RWPE1 (cell line): ENCODE measurements around the gene STK32A.

Source experiments
- CTCF ChIA-PET: fragments of 350-600 bp; sonication (Branson Sonifier 250); formaldehyde crosslinking; extraction: SDS; loops from one replicate; lab custom pipeline; 2021; lab: Yijun Ruan, JAX
- POLR2A ChIA-PET: fragments of 400-600 bp; formaldehyde crosslinking; extraction: SDS; loops from one replicate; lab custom pipeline; 2020; ENCODE audit warnings: antibody characterized with exemption; ENCODE audit not compliant: low non-redundant PET; lab: Yijun Ruan, JAX
- DNase-seq: peaks from one replicate; pipeline ENCODE4 v3.0.0; 2012; ENCODE audit warnings: low spot score
- H3K27ac ChIP-seq: fragments of 450-650 bp; 2 replicates; pipeline ENCODE4 v1.5.1; 2017
- TF ChIP-seq, protein P1 (sequence below): fragments of 450-650 bp; conservative IDR thresholded peaks from 2 replicates; pipeline ENCODE4 v1.5.1; 2017; ENCODE audit warnings: low read depth, mild to moderate bottlenecking

The STK32A gene

DNA sequence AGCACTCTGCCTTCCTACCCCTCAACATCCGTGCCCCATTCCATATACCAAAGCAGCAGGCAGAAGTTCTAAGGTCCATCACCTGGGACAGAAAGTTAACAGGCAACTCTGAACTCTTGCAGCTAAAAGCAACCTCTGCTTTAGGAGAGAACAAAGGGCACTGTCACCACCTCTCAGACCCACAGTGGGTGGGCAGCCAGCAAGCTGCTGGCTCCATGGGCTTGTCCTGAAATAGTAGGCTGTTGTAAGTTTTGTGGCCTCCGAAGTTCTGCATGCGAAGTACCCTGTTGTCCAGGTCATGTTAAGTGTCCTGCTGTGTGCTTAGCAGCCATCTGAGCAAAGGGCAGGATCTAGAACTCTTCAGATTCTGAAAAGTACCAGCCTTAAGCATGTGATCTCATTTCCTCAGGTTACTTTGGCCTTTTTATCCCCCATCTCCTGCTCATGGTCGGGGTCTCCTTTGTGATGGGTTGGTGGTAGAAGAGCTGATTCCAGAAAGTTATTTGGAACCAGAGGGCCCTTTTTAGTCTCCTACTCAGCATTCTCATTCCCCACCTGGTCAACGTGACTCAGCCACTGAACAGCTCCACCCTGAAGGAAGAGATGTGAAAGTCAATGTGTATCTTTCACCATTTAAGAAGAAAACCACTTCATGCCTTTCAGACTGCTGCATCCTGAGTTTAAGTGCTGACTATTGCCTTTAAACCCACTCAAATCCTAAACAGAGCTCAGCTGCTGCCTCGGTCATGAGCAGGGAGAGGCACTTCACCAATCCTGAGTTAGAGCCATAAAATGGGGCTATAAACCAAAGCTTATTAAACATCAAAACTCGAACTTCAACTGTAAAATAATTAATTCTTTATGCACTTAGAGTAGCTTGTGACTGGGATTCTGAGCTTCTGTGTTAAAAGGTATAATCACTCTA lies 153.6 kb downstream of the STK32A start:
- no peak overlapping the region for H3K27ac ChIP-seq
- ChIA-PET POLR2A (no interaction called here), CTCF (interaction anchor here (0.5 to 1.5 kb wide), 3 partner anchors 19 to 130 kb away, joined by 3 to 6 read pairs (median 4); no protein-coding TSS in a partner anchor)
- no peak for DNase-seq
- TF ChIP-seq, protein P1, sequence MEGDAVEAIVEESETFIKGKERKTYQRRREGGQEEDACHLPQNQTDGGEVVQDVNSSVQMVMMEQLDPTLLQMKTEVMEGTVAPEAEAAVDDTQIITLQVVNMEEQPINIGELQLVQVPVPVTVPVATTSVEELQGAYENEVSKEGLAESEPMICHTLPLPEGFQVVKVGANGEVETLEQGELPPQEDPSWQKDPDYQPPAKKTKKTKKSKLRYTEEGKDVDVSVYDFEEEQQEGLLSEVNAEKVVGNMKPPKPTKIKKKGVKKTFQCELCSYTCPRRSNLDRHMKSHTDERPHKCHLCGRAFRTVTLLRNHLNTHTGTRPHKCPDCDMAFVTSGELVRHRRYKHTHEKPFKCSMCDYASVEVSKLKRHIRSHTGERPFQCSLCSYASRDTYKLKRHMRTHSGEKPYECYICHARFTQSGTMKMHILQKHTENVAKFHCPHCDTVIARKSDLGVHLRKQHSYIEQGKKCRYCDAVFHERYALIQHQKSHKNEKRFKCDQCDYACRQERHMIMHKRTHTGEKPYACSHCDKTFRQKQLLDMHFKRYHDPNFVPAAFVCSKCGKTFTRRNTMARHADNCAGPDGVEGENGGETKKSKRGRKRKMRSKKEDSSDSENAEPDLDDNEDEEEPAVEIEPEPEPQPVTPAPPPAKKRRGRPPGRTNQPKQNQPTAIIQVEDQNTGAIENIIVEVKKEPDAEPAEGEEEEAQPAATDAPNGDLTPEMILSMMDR = no peak

DNA sequence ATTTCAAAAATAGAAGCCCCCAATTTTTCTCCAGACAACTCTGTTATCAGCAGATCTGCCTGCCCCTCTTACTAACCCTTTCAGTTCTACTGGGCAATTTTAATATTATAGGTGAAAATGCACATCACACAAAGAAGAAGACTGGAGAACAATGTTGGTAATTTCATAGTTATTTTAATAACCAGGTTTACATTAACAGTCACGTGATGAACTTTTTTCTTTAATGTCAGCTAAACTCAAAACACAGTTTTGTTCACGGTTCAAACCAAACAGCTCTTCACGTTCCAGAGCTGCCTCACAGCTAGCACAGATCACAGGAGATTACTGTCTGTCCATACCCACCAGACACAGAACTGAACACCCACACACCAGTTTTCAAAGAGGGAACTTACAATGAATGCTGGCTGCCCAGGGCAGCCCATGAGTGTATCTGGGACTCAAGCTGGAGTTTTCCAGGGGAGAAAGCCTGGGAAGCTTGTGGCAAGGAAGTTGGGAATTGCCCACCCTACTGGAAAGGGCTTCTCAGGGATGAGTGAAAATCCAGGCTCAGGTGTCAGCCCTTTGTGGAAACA lies 155.9 kb downstream of the STK32A start:
- no peak for DNase-seq
- POLR2A ChIA-PET = interaction anchor here (0.6 kb wide), 1 partner anchor 83 kb away, joined by 9 read pairs; no protein-coding TSS in a partner anchor
- TF ChIP-seq, protein P1 = no peak
- H3K27ac ChIP-seq = no peak overlapping the region
- CTCF ChIA-PET = interaction anchor here (0.6 kb wide), 1 partner anchor 237 kb away, joined by 6 read pairs; no protein-coding TSS in a partner anchor

DNA sequence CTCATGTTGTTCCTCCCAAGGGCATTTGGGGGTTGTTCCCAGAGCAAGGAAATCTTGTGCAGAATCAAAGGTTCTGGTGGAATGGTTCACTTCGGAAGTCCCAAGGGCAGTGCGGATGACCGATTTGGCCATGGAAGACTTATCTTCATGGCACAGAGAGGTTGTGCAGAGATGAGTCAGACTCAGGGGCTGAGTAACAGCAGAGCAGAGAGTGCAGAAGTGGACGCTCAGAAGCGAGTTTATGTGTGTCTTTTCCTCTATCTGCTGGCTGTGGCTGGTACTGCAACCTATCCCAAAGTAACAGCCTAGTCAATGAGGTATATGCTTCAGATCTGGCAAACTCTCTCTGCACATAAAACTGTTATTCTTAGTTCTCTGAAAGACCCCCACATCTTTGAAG lies 157.0 kb downstream of the STK32A start:
- POLR2A ChIA-PET = no interaction called here
- no peak overlapping the region for H3K27ac ChIP-seq
- CTCF ChIA-PET = interaction anchor here (0.6 to 1.4 kb wide), 4 partner anchors 10 to 813 kb away, joined by 3 to 7 read pairs (median 3); no protein-coding TSS in a partner anchor
- TF ChIP-seq, protein P1 = peak; percentile 22; the same call in 1 of the 2 replicates
- DNase-seq = peak; percentile 59

DNA sequence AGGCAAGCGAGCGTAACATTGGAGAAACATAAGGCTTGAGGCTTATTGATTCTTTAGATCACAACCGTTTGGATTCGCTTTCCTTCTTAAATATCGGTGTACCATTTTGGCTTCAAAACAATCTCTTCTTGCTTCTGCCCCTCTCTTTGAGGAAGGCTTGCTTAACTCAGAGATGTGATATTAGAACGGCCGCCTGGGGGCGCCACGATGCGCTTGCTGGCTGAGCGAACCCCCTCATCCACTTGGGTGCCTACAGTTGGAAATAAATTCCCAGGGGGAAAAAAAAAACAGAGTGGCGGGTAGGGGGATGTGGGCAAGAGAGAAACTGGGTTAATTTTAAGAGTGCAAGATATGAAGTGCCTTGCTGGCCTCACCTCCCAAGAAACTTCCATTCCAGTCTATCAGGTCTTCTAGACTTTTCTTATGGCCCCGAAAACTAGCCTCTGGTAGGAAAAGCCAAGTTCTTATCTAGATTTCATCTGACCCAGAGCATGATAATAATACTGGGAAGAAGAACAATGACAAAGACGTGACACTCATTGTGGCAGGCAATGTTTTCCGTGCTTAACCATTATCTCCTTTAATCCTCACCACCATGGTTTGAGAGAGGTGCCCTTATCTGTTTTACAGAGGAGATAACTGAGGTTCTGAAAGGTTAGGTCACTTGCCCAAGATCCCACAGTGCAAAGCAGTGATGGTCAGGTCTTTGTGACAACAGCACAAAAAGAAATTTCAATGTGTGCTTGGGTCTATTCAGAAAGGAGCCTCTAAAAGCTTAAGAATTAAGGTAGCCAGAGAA lies 159.2 kb downstream of the STK32A start:
- CTCF ChIA-PET = no interaction called here
- TF ChIP-seq, protein P1 = no peak
- POLR2A ChIA-PET = no interaction called here
- DNase-seq = no peak
- H3K27ac ChIP-seq = no peak overlapping the region

DNA sequence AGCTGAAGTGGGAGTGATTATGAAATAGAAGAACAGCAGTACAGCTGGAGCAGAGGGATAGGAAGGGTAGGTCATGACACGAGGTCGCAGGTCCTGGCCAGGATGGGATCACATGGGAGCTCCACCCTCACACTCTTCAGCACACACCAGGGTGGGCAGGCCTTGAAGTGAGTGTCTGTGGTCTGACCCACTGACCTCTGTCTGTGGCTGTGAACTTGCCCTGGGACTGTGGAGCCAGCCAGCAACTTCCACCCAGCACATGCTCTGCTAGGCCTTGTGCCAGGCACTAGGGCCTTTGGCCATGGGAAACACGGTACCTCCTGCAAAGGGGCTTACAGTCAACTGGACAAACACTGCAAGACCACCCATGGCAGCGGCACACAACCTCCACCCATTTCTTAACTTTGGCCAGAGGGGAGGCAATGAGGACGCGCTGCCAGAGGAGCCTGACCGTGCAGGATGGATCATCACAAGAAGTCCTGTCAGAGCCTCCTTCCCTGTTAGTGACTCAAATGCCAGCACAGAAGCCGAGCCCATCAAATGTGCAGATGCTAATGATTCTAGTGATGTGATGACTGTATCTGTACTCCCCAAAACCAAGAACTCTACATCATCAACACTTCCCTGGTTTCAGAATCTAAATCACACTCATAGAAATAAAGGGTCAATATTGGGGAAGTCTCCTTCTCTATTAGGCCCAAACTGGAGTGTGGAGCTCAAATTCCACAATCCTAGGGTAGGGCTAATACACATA lies 161.4 kb downstream of the STK32A start:
- POLR2A ChIA-PET = no interaction called here
- H3K27ac ChIP-seq = no peak overlapping the region
- CTCF ChIA-PET = interaction anchor here (0.5 kb wide), 1 partner anchor 826 kb away, joined by 3 read pairs; no protein-coding TSS in a partner anchor
- TF ChIP-seq, protein P1 = no peak
- no peak for DNase-seq
